Activated naive CD4-positive, alpha-beta T cell treated with anti-CD3 and anti-CD28 coated beads, Interleukin-2, amount 50 U/mL, for 24 hours (primary cell): Measurements from ENCODE around the gene PNP.

Source experiments
- H3K27ac Mint-ChIP-seq: one replicate; pipeline ENCODE4 v1.8.0; 2021; ENCODE audit warnings: mild to moderate bottlenecking, mixed read lengths
- H3K27me3 Mint-ChIP-seq: one replicate; pipeline ENCODE4 v1.8.0; 2021; ENCODE audit warnings: mixed read lengths
- H3K36me3 Mint-ChIP-seq: one replicate; pipeline ENCODE4 v1.8.0; 2021; ENCODE audit warnings: mixed read lengths
- H3K4me1 Mint-ChIP-seq: one replicate; pipeline ENCODE4 v1.8.0; 2021; ENCODE audit warnings: mixed read lengths
- H3K4me3 Mint-ChIP-seq: one replicate; pipeline ENCODE4 v1.8.0; 2021; ENCODE audit warnings: mild to moderate bottlenecking, mixed read lengths
- H3K9me3 Mint-ChIP-seq: one replicate; pipeline ENCODE4 v1.8.0; 2021; ENCODE audit warnings: mixed read lengths

The PNP gene

GRCh38 chr14:20469242-20469889, at the start of gene PNP:
PNP (plus strand) TSS chr14:20469406; CDS start chr14:20469525, 119 bp downstream.
- Mint-ChIP-seq H3K9me3 (no peaks in the 10 kb centered on the region), H3K4me1 (peaks cover 39% of the 10 kb centered on the region), H3K27ac (peak within 1 kb of the TSS; percentile 97), H3K4me3 (peak within 1 kb of the TSS; percentile 95), H3K27me3 (no peaks in the 10 kb centered on the region), H3K36me3 (peaks cover 19% of the 10 kb centered on the region)

- Mint-ChIP-seq H3K36me3 (no peaks in the 10 kb centered on the region), H3K9me3 (no peaks in the 10 kb centered on the region), H3K4me1 (peaks cover 11% of the 10 kb centered on the region), H3K27me3 (no peaks in the 10 kb centered on the region), H3K27ac (no peak overlapping the region), H3K4me3 (no peak overlapping the region)
Observed at GRCh38 chr14:20419419-20419818, 49.8 kb upstream of the PNP start.

- Mint-ChIP-seq H3K4me1 (peaks cover 6% of the 10 kb centered on the region), H3K36me3 (no peaks in the 10 kb centered on the region), H3K27me3 (no peaks in the 10 kb centered on the region)
Observed at GRCh38 chr14:20421267-20421666, 47.9 kb upstream of the PNP start.

GRCh38 chr14:20422886-20423285, 46.3 kb upstream of the PNP start:
- H3K9me3 Mint-ChIP-seq = no peaks in the 10 kb centered on the region
- peaks cover 14% of the 10 kb centered on the region for H3K4me1 Mint-ChIP-seq
- H3K27me3 Mint-ChIP-seq = no peaks in the 10 kb centered on the region
- H3K27ac Mint-ChIP-seq = no peak overlapping the region
- H3K36me3 Mint-ChIP-seq = no peaks in the 10 kb centered on the region
- no peak overlapping the region for H3K4me3 Mint-ChIP-seq

More at GRCh38 chr14:20421267-20421666, 47.9 kb upstream of the PNP start:
- Mint-ChIP-seq H3K4me3 (no peak overlapping the region), H3K27ac (no peak overlapping the region), H3K9me3 (no peaks in the 10 kb centered on the region)

GRCh38 chr14:20424851-20425250, 44.4 kb upstream of the PNP start:
- Mint-ChIP-seq H3K36me3 (no peaks in the 10 kb centered on the region), H3K4me3 (no peak overlapping the region), H3K9me3 (no peaks in the 10 kb centered on the region), H3K27me3 (no peaks in the 10 kb centered on the region), H3K27ac (no peak overlapping the region), H3K4me1 (peaks cover 31% of the 10 kb centered on the region)

GRCh38 chr14:20427231-20428009, 41.8 kb upstream of the PNP start:
- Mint-ChIP-seq H3K4me1 (peaks cover 31% of the 10 kb centered on the region), H3K36me3 (no peaks in the 10 kb centered on the region), H3K27ac (peak overlapping the region; percentile 92), H3K9me3 (no peaks in the 10 kb centered on the region), H3K4me3 (peak overlapping the region; percentile 41), H3K27me3 (no peaks in the 10 kb centered on the region)

- Mint-ChIP-seq H3K4me3 (peak overlapping the region; percentile 41), H3K4me1 (peaks cover 31% of the 10 kb centered on the region), H3K27me3 (no peaks in the 10 kb centered on the region), H3K27ac (peak overlapping the region; percentile 92), H3K9me3 (no peaks in the 10 kb centered on the region), H3K36me3 (no peaks in the 10 kb centered on the region)
Observed at GRCh38 chr14:20428010-20428365, 41.2 kb upstream of the PNP start.

- H3K9me3 Mint-ChIP-seq = no peaks in the 10 kb centered on the region
- H3K27ac Mint-ChIP-seq = no peak overlapping the region
- peaks cover 31% of the 10 kb centered on the region for H3K4me1 Mint-ChIP-seq
- H3K36me3 Mint-ChIP-seq = no peaks in the 10 kb centered on the region
- no peaks in the 10 kb centered on the region for H3K27me3 Mint-ChIP-seq
- peak overlapping the region; percentile 36 for H3K4me3 Mint-ChIP-seq
Observed at GRCh38 chr14:20428802-20429201, 40.4 kb upstream of the PNP start.

GRCh38 chr14:20429801-20430669, 39.2 kb upstream of the PNP start:
- Mint-ChIP-seq H3K27me3 (no peaks in the 10 kb centered on the region), H3K4me1 (peaks cover 31% of the 10 kb centered on the region), H3K4me3 (no peak overlapping the region), H3K36me3 (no peaks in the 10 kb centered on the region), H3K27ac (no peak overlapping the region), H3K9me3 (no peaks in the 10 kb centered on the region)

GRCh38 chr14:20434701-20435581, 34.3 kb upstream of the PNP start:
- Mint-ChIP-seq H3K4me1 (peaks cover under 1% of the 10 kb centered on the region), H3K9me3 (no peaks in the 10 kb centered on the region), H3K4me3 (no peak overlapping the region), H3K27ac (no peak overlapping the region), H3K36me3 (no peaks in the 10 kb centered on the region), H3K27me3 (no peaks in the 10 kb centered on the region)

GRCh38 chr14:20435582-20436362, 33.4 kb upstream of the PNP start, which contains the start of gene KLHL33:
KLHL33 (minus strand) TSS chr14:20436166; CDS start chr14:20435811, 355 bp downstream.
- H3K4me1 Mint-ChIP-seq = peaks cover 9% of the 10 kb centered on the region
- no peak within 1 kb of the TSS for H3K4me3 Mint-ChIP-seq
- H3K36me3 Mint-ChIP-seq = no peaks in the 10 kb centered on the region
- no peak within 1 kb of the TSS for H3K27ac Mint-ChIP-seq
- no peaks in the 10 kb centered on the region for H3K27me3 Mint-ChIP-seq
- no peaks in the 10 kb centered on the region for H3K9me3 Mint-ChIP-seq

- Mint-ChIP-seq H3K27me3 (no peaks in the 10 kb centered on the region), H3K36me3 (no peaks in the 10 kb centered on the region), H3K9me3 (no peaks in the 10 kb centered on the region), H3K4me1 (peaks cover 15% of the 10 kb centered on the region), H3K4me3 (no peak overlapping the region), H3K27ac (no peak overlapping the region)
Observed at GRCh38 chr14:20436363-20436755, 32.8 kb upstream of the PNP start.

- Mint-ChIP-seq H3K27ac (no peak overlapping the region), H3K4me1 (peaks cover 22% of the 10 kb centered on the region), H3K9me3 (no peaks in the 10 kb centered on the region), H3K27me3 (no peaks in the 10 kb centered on the region), H3K36me3 (peaks cover 4% of the 10 kb centered on the region), H3K4me3 (no peak overlapping the region)
Observed at GRCh38 chr14:20438664-20439063, 30.5 kb upstream of the PNP start.

- no peaks in the 10 kb centered on the region for H3K9me3 Mint-ChIP-seq
- H3K4me3 Mint-ChIP-seq = peak overlapping the region; percentile 56
- peak overlapping the region; percentile 73 for H3K27ac Mint-ChIP-seq
- peaks cover 22% of the 10 kb centered on the region for H3K4me1 Mint-ChIP-seq
- peaks cover 4% of the 10 kb centered on the region for H3K36me3 Mint-ChIP-seq
- no peaks in the 10 kb centered on the region for H3K27me3 Mint-ChIP-seq
Observed at GRCh38 chr14:20440465-20440864, 28.7 kb upstream of the PNP start.
